SK-N-SH (cell line): ENCODE results near the gene HTT. TPM values are rescaled to one million over a fixed set of nuclear protein-coding genes. Genes with fewer than 3 reads are reported as not detected.

Source experiments
- CTCF ChIA-PET: fragments of 300-600, 350-600 bp; formaldehyde crosslinking; extraction: SDS; loops from one replicate; lab custom pipeline; 2021; lab: Yijun Ruan, JAX
- POLR2A ChIA-PET: fragments of 350-600 bp; sonication (Branson Sonifier 250); formaldehyde crosslinking; extraction: SDS; loops from one replicate; lab custom pipeline; 2020; ENCODE audit warnings: antibody characterized with exemption, inconsistent platforms; lab: Yijun Ruan, JAX
- DNase-seq: peaks from one replicate; pipeline ENCODE4 v3.0.0; 2012
- H2AFZ ChIP-seq: fragments of 200-600 bp; sonication (generic); 2 replicates; pipeline ENCODE4 v1.8.1; 2016; ENCODE audit warnings: antibody characterized with exemption, mild to moderate bottlenecking, low read depth
- H3F3A ChIP-seq: fragments of 200-600 bp; sonication (generic); replicated peaks from 2 replicates; pipeline ENCODE3; 2016; ENCODE audit warnings: antibody characterized with exemption, mild to moderate bottlenecking; ENCODE audit not compliant: insufficient read depth
- H3K27ac ChIP-seq, 2 experiments: fragments of 200-500 bp in 1 of 2; fragments of 200-600 bp in 1 of 2; sonication (Bioruptor generic) in 1 of 2; sonication (generic), shearing (Covaris generic) in 1 of 2; 2 replicates each; pipeline versions ENCODE4 v1.5.1 to v1.6.1; 2014 to 2016; ENCODE audit warnings: low read depth in 2 of 2, inconsistent platforms in 1 of 2, low read length in 1 of 2, mild to moderate bottlenecking in 1 of 2, mixed read lengths in 1 of 2
- H3K27me3 ChIP-seq: fragments of 200-600 bp; sonication (generic), shearing (Covaris generic); 2 replicates; pipeline ENCODE4 v1.6.1; 2016; ENCODE audit warnings: mixed run types; ENCODE audit not compliant: insufficient read depth
- H3K36me3 ChIP-seq, 2 experiments: fragments of 200-500 bp in 1 of 2; fragments of 200-600 bp in 1 of 2; sonication (Bioruptor generic) in 1 of 2; sonication (generic) in 1 of 2; replicated peaks in 1 of 2; 2 replicates each; pipeline versions ENCODE3 to v1.5.1; 2014 to 2016; ENCODE audit warnings: low read length in 1 of 2, mild to moderate bottlenecking in 1 of 2; ENCODE audit not compliant: insufficient read depth in 2 of 2, control insufficient read depth in 1 of 2
- H3K4me1 ChIP-seq, 2 experiments: fragments of 200-500 bp in 1 of 2; fragments of 200-600 bp in 1 of 2; sonication (Bioruptor generic) in 1 of 2; sonication (generic), shearing (Covaris generic) in 1 of 2; 2 replicates each; pipeline versions ENCODE4 v1.5.1 to v1.6.1; 2014 to 2016; ENCODE audit warnings: low read depth in 1 of 2, low read length in 1 of 2, mixed run types in 1 of 2; ENCODE audit not compliant: insufficient read depth in 2 of 2, control insufficient read depth in 1 of 2
- H3K4me2 ChIP-seq: fragments of 200-600 bp; sonication (generic), shearing (Covaris generic); 2 replicates; pipeline ENCODE4 v1.6.1; 2017; ENCODE audit warnings: mixed run types
- H3K4me3 ChIP-seq, 2 experiments: fragments of 200-500 bp in 1 of 2; fragments of 200-600 bp in 1 of 2; sonication (Bioruptor generic) in 1 of 2; sonication (generic), shearing (Covaris generic) in 1 of 2; 2 replicates each; pipeline versions ENCODE4 v1.5.1 to v1.8.1; 2014 to 2016; ENCODE audit warnings: low read depth in 2 of 2, inconsistent platforms in 1 of 2, low read length in 1 of 2, mild to moderate bottlenecking in 1 of 2, mixed read lengths in 1 of 2, moderate library complexity in 1 of 2
- H3K79me2 ChIP-seq: fragments of 200-600 bp; sonication (generic); 2 replicates; pipeline ENCODE4 v1.8.1; 2017; ENCODE audit warnings: mild to moderate bottlenecking; ENCODE audit not compliant: insufficient read depth
- H3K9ac ChIP-seq: fragments of 200-600 bp; sonication (generic); 2 replicates; pipeline ENCODE4 v1.6.1; 2017; ENCODE audit warnings: mixed run types
- H3K9me2 ChIP-seq: fragments of 200-600 bp; sonication (generic); 2 replicates; pipeline ENCODE4 v1.6.1; 2017; ENCODE audit warnings: mixed run types
- H3K9me3 ChIP-seq: fragments of 200-600 bp; sonication (generic); 2 replicates; pipeline ENCODE4 v1.6.1; 2017; ENCODE audit warnings: mixed run types, mild to moderate bottlenecking, moderate library complexity
- H4K20me1 ChIP-seq: fragments of 200-600 bp; sonication (generic); 2 replicates; pipeline ENCODE4 v1.6.1; 2017; ENCODE audit warnings: mild to moderate bottlenecking, mixed run types; ENCODE audit not compliant: insufficient read depth
- CTCF ChIP-seq: fragments of 200-600 bp; sonication (generic); IDR thresholded peaks from 2 replicates; pipeline ENCODE4 v1.6.1; 2017; ENCODE audit warnings: antibody characterized with exemption, mild to moderate bottlenecking, moderate library complexity
- EP300 ChIP-seq, 2 experiments: IDR thresholded peaks; 2 replicates each; pipeline versions ENCODE4 v1.4.0 to v1.6.1; 2012; ENCODE audit warnings: borderline replicate concordance in 1 of 2, low read depth in 1 of 2, low read length in 1 of 2
- EZH2phosphoT487 ChIP-seq: fragments of 200-600 bp; sonication (generic); IDR thresholded peaks from 2 replicates; pipeline ENCODE4 v1.6.1; 2017; ENCODE audit warnings: low read depth, mixed run types, mild to moderate bottlenecking, antibody characterized with exemption, moderate library complexity, borderline replicate concordance
- FOXJ3 ChIP-seq: sonication (generic); formaldehyde crosslinking; IDR thresholded peaks from 2 replicates; pipeline ENCODE4 v1.5.1; 2020; ENCODE audit warnings: mild to moderate bottlenecking, missing genetic modification reagents
- IRF3 ChIP-seq: fragments of 150-350 bp; IDR thresholded peaks from 2 replicates; pipeline ENCODE4 v1.6.1; 2016; ENCODE audit warnings: mild to moderate bottlenecking, low read depth, low read length
- MAX ChIP-seq: IDR thresholded peaks from 2 replicates; pipeline ENCODE4 v1.4.0; 2012; ENCODE audit warnings: low read depth
- MEF2A ChIP-seq: IDR thresholded peaks from 2 replicates; pipeline ENCODE4 v1.4.0; 2012; ENCODE audit warnings: low read depth, borderline replicate concordance
- MXI1 ChIP-seq: IDR thresholded peaks from 2 replicates; pipeline ENCODE4 v1.6.1; 2012; ENCODE audit warnings: mild to moderate bottlenecking, low read depth, low read length, improper control_type of control experiment
- NFIC ChIP-seq: IDR thresholded peaks from 2 replicates; pipeline ENCODE4 v1.4.0; 2012; ENCODE audit warnings: borderline replicate concordance
- NRF1 ChIP-seq: IDR thresholded peaks from 2 replicates; pipeline ENCODE4 v1.6.1; 2012; ENCODE audit warnings: low read depth, mild to moderate bottlenecking, low read length
- POLR2AphosphoS5 ChIP-seq: IDR thresholded peaks from 2 replicates; pipeline ENCODE4 v1.6.1; 2012; ENCODE audit warnings: low read depth, low read length
- RCOR1 ChIP-seq: fragments of 150-350 bp; IDR thresholded peaks from 2 replicates; pipeline ENCODE4 v1.6.1; 2017; ENCODE audit warnings: antibody characterized with exemption, low read length
- REST ChIP-seq: IDR thresholded peaks from 2 replicates; pipeline ENCODE4 v1.6.1; 2012; ENCODE audit warnings: mild to moderate bottlenecking, low read depth, low read length, moderate library complexity
- RFX5 ChIP-seq: IDR thresholded peaks from 2 replicates; pipeline ENCODE4 v1.6.1; 2012; ENCODE audit warnings: mild to moderate bottlenecking, improper control_type of control experiment, low read length
- SMC3 ChIP-seq: IDR thresholded peaks from 2 replicates; pipeline ENCODE4 v1.6.1; 2012; ENCODE audit warnings: low read depth, low read length, improper control_type of control experiment
- TCF12 ChIP-seq: IDR thresholded peaks from 2 replicates; pipeline ENCODE4 v1.4.0; 2012
- USF2 ChIP-seq: fragments of 150-350 bp; IDR thresholded peaks from 2 replicates; pipeline ENCODE4 v1.6.1; 2017; ENCODE audit warnings: antibody characterized with exemption, low read length, low read depth, borderline replicate concordance
- WGBS: methylation state at CpG from one replicate; pipeline ENCODE4 v1.1.6; 2017; ENCODE audit warnings: low lambda C conversion rate; 5-methylcytosine and 5-hydroxymethylcytosine counted together
- polyA plus RNA-seq, 3 experiments: library from polyadenylated mRNA; depleted of rRNA; stranded (reverse); fragments of >200 nt; gene quantifications; 2 replicates each; pipeline ENCODE4 v1.2.3, GENCODE V29; 2012

Gene HTT
- polyA plus RNA-seq, 1 of the 3 experiments (the other 2 are of a cell fraction) = 11.3 TPM

- POLR2A ChIA-PET = no interaction called here
- WGBS = 96% methylated on average over 4 of the region's 4 CpGs
- H3K9ac ChIP-seq = no peak overlapping the region
- H3K9me3 ChIP-seq = no peaks in the 10 kb centered on the region
- no peaks in the 10 kb centered on the region for H3F3A ChIP-seq
- H2AFZ ChIP-seq = no peak overlapping the region
- no peaks in the 10 kb centered on the region; a peak in 1 of 4 replicates for H3K4me1 ChIP-seq
- H3K79me2 ChIP-seq = no peaks in the 10 kb centered on the region
- H3K4me3 ChIP-seq = no peak overlapping the region
- peaks cover 28 to 82% of the 10 kb centered on the region in 2 experiments for H3K36me3 ChIP-seq
- no peak overlapping the region for H3K27ac ChIP-seq
- CTCF ChIA-PET = interaction anchor here (1.5 kb wide), 1 partner anchor 10 kb away, joined by 3 read pairs; no protein-coding TSS in a partner anchor
- H3K27me3 ChIP-seq = no peaks in the 10 kb centered on the region
- no peak overlapping the region for H3K4me2 ChIP-seq
- H4K20me1 ChIP-seq = no peaks in the 10 kb centered on the region
- no peaks in the 10 kb centered on the region for H3K9me2 ChIP-seq
- TF ChIP-seq MXI1 = no peak
- TF ChIP-seq EP300 (IDR thresholded peaks at IDR 0.05; ENCODE audit: borderline replicate concordance in 1 of 2, low read depth in 1 of 2, low read length in 1 of 2) = no peak
- no peak for TF ChIP-seq SMC3
- TF ChIP-seq TCF12 = no peak
- TF ChIP-seq IRF3 = no peak
- TF ChIP-seq NRF1 = no peak
- no peak for TF ChIP-seq MAX
- TF ChIP-seq EZH2phosphoT487 = no peak
- no peak for TF ChIP-seq USF2
- TF ChIP-seq REST = no peak
- TF ChIP-seq RFX5 = no peak
- no peak for TF ChIP-seq NFIC
- TF ChIP-seq CTCF = no peak
- no peak for TF ChIP-seq POLR2AphosphoS5
- no peak for TF ChIP-seq MEF2A
- no peak for TF ChIP-seq FOXJ3 (CRISPR knock-in tag)
- no peak for TF ChIP-seq RCOR1
- TF ChIP-seq, all 33 proteins: peak for 0
- DNase-seq = no peak
These were observed 141.3 kb downstream of the HTT start for GRCh38 chr4:3215733-3216132.
